ENCODE results near the gene PRR20A.
"Not testable (repeated sequence)": the region's sequence is repeated elsewhere in the genome, so short reads cannot be mapped to it uniquely, and the experiment has no call there.

Gene PRR20A

DNA sequence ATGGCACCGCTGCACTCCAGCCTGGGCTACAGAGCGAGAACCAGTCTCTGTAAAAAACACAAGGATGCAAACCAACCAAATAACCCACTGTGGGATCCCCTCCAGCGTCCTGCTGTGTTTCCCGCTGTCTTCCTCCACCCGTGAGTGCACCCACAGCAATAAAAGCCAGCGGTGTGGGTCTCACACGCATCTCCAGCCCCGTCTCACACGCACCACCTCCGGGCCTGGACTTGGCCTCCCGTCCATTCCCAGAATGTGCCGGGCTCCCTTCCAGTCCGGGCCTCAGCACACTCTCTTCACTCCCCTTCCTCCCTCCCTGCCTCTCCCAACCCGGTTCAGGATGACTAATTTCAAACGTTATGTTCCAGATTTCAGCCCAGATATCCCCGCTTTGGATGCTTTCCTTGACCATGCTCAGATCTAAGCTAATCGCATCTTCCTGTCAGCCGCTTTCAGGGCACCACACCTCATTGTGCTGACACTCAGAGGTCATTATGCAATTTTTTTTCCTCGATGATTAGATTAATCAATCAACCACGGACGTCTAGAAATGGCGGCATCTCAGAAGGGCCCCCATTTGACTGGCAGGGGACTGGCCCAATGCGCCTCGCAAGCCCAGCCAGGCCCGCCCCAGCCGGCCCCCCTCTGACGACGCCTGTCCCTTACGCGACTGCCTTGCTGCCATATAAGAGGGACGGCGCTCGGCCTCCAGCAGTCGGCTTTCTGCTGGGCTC is at the start of gene PRR20A:
TSS of gene PRR20A (plus strand) at position 684 of the 734 bp plus-strand sequence. CDS start 387 bp downstream, outside the sequence.
- DNase-seq (ENCODE audit: low read depth, low spot score); H3K4me3 ChIP-seq (ENCODE audit: low read depth, low read length); in situ Hi-C loops (cut with HindIII; ENCODE audit: low sequenced_read_pairs): not testable (repeated sequence)

DNA sequence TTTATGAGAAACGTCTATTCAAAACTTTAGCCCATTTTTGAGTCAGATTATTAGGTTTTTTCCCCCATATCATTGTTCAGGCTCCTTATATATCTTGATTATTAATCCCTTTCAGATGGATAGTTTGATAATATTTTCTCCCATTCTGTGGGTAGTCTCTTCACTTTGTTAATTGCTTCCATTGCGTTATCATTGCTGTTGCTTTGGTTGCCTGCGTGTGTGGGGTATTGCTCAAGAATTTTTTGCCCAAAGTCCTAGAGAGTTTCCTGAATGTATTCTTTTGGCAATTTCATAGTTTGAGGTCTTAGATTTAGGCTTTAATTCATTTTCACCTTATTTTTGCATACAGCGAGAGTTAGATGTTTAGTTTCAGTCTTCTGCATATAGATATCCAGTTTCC is 25.8 kb upstream of the PRR20A start:
- TF ChIP-seq, protein P1, sequence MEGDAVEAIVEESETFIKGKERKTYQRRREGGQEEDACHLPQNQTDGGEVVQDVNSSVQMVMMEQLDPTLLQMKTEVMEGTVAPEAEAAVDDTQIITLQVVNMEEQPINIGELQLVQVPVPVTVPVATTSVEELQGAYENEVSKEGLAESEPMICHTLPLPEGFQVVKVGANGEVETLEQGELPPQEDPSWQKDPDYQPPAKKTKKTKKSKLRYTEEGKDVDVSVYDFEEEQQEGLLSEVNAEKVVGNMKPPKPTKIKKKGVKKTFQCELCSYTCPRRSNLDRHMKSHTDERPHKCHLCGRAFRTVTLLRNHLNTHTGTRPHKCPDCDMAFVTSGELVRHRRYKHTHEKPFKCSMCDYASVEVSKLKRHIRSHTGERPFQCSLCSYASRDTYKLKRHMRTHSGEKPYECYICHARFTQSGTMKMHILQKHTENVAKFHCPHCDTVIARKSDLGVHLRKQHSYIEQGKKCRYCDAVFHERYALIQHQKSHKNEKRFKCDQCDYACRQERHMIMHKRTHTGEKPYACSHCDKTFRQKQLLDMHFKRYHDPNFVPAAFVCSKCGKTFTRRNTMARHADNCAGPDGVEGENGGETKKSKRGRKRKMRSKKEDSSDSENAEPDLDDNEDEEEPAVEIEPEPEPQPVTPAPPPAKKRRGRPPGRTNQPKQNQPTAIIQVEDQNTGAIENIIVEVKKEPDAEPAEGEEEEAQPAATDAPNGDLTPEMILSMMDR (IDR thresholded peaks at IDR 0.05; ENCODE audit: low read depth, low read length): no peak
- in situ Hi-C loops (cut with HindIII; ENCODE audit: low sequenced_read_pairs): no loop called here
- DNase-seq (ENCODE audit: low read depth, low spot score): no peak

DNA sequence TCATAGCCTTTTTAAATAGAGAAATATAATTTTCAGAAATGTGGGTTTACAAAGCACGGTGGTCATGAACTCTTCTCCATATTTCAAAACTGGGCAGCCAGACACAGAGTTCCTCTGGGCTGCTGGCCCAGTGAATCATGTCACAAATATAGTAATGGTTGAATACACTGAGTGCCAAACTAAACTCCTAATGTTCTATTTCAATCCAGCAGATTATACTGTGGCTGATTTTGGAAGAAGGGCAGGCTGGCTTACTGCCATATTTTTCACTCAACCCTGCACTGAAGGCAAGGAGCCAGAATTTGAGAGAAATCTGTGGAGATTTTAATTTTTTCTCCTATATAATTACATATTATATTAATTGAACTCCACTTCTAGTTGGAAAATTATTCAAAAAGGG is 17.0 kb upstream of the PRR20A start:
- DNase-seq (ENCODE audit: low read depth, low spot score): peak; percentile 9
- in situ Hi-C loops (cut with HindIII; ENCODE audit: low sequenced_read_pairs): no loop called here
- no peak overlapping the region for H3K4me3 ChIP-seq (ENCODE audit: low read depth, low read length)
- TF ChIP-seq, protein P1 (IDR thresholded peaks at IDR 0.05; ENCODE audit: low read depth, low read length): no peak

More for the DNA sequence above, 25.8 kb upstream of the PRR20A start:
- H3K4me3 ChIP-seq (ENCODE audit: low read depth, low read length): no peak overlapping the region

DNA sequence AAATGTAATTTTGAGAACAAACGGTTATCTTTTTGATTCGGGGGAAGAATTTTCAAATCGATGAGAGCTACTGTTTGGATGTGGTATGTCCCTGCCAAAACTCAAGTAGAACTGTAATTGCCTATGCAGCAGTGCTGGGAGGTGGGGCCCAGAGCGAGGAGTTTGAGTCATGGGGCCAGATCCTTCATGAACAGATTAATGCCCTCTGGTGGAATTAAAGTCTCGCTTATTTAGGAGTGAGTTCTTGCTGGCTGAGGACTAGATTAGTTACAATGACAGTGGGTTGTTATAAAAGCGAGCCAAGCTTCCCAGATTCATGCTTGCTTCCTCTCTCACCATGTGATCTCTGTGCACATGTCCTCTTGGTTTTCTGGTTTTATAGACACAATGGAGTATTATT is 11.8 kb upstream of the PRR20A start:
- in situ Hi-C loops (cut with HindIII; ENCODE audit: low sequenced_read_pairs): no loop called here
- no peak for DNase-seq (ENCODE audit: low read depth, low spot score)
- H3K4me3 ChIP-seq (ENCODE audit: low read depth, low read length): no peak overlapping the region
- TF ChIP-seq, protein P1 (IDR thresholded peaks at IDR 0.05; ENCODE audit: low read depth, low read length): no peak

DNA sequence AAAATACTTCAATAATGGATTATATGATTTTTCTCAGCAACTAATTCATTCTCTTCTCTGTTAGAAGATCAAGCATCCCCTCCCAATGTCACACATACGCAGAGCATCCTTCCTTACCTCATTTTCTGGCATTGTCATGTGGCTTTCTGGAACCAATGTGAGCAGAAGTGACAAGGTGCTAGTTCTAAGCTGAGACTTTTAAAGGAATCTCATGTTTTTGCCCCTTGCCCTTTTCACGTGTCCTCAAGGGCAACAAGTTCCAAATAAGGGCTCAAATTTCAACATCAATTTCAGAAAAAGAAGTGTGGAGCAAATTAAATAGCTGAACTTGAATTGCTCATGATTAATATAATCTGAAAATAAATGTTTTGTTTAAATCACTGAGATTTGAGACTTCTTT is 4.6 kb upstream of the PRR20A start:
- TF ChIP-seq, protein P1 (IDR thresholded peaks at IDR 0.05; ENCODE audit: low read depth, low read length): no peak
- DNase-seq (ENCODE audit: low read depth, low spot score): no peak
- in situ Hi-C loops (cut with HindIII; ENCODE audit: low sequenced_read_pairs): no loop called here
- H3K4me3 ChIP-seq (ENCODE audit: low read depth, low read length): no peak overlapping the region

DNA sequence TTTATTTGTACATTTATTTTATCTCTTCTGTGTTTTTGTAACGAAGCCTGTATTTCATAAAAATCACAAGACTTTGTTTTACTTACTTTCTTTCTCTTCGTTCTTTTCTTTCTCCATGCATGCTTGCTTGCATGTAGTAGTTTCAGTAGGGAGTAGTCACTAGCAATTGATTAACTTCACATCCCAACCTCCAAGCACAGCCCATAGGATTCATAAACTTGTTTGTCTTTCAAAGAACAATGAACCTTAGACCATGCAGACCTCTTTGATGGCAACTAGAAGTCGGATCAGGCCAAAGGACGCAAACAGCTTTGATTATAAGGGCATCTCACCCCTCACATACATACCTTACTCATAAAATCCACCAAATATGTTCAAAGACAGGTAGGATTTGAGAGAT is 3.1 kb upstream of the PRR20A start:
- in situ Hi-C loops (cut with HindIII; ENCODE audit: low sequenced_read_pairs): no loop called here
- TF ChIP-seq, protein P1 (IDR thresholded peaks at IDR 0.05; ENCODE audit: low read depth, low read length): no peak

DNA sequence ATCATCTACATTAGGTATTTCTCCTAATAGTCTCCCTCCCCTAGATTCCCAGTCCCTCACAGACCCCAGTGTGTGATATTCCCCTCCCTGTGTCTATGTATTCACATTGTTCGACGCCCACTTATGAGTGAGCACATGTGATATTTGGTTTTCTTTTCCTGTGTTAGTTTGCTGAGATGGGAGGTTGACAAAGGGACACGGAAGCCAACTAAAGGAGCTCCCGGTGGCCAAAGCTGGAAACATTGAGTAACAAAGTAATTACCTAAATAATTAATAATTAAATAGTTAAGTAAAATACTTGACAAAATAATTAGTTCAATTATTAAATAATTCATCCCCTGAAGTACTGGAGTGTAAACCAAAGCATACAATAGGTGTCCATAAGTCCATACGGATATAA is 1.7 kb upstream of the PRR20A start:
- in situ Hi-C loops (cut with HindIII; ENCODE audit: low sequenced_read_pairs): no loop called here
- TF ChIP-seq, protein P1 (IDR thresholded peaks at IDR 0.05; ENCODE audit: low read depth, low read length): no peak
- no peak overlapping the region for H3K4me3 ChIP-seq (ENCODE audit: low read depth, low read length)
- DNase-seq (ENCODE audit: low read depth, low spot score): no peak

More for the DNA sequence above, 3.1 kb upstream of the PRR20A start:
- H3K4me3 ChIP-seq (ENCODE audit: low read depth, low read length): no peak overlapping the region
- DNase-seq (ENCODE audit: low read depth, low spot score): no peak

DNA sequence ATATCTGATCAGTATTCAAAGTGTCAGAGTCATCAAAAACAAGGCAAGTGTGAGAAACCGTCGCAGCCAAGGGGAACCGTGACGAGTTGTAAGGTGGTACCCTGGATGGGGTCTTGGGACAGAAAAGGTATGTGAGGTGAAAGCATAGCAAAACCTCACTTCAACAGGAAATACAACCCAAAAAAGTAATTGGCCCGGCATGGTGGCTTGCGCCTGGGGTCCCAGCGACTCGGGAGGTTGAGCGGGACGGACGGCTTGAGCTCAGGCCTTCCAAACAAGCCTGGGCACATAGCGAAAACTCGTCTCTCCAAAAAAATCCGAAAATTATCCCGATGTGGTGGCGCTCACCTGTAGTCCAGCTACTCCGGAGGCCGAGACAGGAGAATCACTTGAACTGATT is 937 bp upstream of the PRR20A start:
- H3K4me3 ChIP-seq (ENCODE audit: low read depth, low read length); DNase-seq (ENCODE audit: low read depth, low spot score); in situ Hi-C loops (cut with HindIII; ENCODE audit: low sequenced_read_pairs): not testable (repeated sequence)

DNA sequence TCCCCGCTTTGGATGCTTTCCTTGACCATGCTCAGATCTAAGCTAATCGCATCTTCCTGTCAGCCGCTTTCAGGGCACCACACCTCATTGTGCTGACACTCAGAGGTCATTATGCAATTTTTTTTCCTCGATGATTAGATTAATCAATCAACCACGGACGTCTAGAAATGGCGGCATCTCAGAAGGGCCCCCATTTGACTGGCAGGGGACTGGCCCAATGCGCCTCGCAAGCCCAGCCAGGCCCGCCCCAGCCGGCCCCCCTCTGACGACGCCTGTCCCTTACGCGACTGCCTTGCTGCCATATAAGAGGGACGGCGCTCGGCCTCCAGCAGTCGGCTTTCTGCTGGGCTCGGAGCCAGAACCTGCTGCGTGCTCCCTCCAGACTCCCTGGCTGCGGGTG is 6.5 kb downstream of the PRR20A start, which contains the start of gene PRR20B:
TSS of gene PRR20B (plus strand) at position 301 of the 400 bp plus-strand sequence. CDS start 387 bp downstream, outside the sequence.
- H3K4me3 ChIP-seq (ENCODE audit: low read depth, low read length); DNase-seq (ENCODE audit: low read depth, low spot score); in situ Hi-C loops (cut with HindIII; ENCODE audit: low sequenced_read_pairs): not testable (repeated sequence)

DNA sequence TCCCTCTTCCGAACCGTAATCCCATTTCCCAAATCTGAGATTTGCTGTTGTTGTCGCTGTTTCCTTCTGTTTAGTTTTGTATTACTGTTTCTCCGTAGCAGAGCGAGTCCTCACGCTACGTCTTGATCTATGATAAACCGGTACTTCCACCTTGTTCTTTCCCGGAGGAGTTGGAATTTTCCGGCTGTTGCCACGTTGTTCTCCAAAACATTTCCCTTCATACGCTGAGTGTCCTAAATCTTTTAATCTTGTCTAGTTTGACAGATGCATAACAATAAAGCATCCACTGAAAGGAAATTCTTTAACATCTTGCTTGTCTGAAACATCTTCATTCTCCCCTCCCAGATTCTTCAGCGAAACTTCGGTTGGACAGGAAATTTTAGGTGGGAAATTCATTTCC is 7.4 kb downstream of the PRR20A start:
- DNase-seq (ENCODE audit: low read depth, low spot score); H3K4me3 ChIP-seq (ENCODE audit: low read depth, low read length); in situ Hi-C loops (cut with HindIII; ENCODE audit: low sequenced_read_pairs): not testable (repeated sequence)

All from astrocyte of the spinal cord (primary cell).